HL-60 (cell line): ENCODE results near the gene HSD17B4.
"Not testable (repeated sequence)": the region's sequence is repeated elsewhere in the genome, so short reads cannot be mapped to it uniquely, and the experiment has no call there.

Source experiments
- POLR2AphosphoS5 ChIP-seq: IDR thresholded peaks from 2 replicates; pipeline ENCODE4 v1.6.1; 2012; ENCODE audit warnings: low read depth
- SPI1 ChIP-seq: IDR thresholded peaks from 2 replicates; pipeline ENCODE4 v1.6.1; 2012; ENCODE audit warnings: low read depth, mild to moderate bottlenecking, borderline replicate concordance
- TF ChIP-seq, protein P1 (sequence below): IDR thresholded peaks from one replicate; pipeline ENCODE4 v1.5.1; 2011; ENCODE audit warnings: low read length, control low read depth, inconsistent platforms; ENCODE audit not compliant: insufficient read depth
- TF ChIP-seq, protein P2 (sequence below): IDR thresholded peaks from 2 replicates; pipeline ENCODE4 v1.6.1; 2012; ENCODE audit warnings: low read depth; ENCODE audit not compliant: insufficient replicate concordance

DNA sequence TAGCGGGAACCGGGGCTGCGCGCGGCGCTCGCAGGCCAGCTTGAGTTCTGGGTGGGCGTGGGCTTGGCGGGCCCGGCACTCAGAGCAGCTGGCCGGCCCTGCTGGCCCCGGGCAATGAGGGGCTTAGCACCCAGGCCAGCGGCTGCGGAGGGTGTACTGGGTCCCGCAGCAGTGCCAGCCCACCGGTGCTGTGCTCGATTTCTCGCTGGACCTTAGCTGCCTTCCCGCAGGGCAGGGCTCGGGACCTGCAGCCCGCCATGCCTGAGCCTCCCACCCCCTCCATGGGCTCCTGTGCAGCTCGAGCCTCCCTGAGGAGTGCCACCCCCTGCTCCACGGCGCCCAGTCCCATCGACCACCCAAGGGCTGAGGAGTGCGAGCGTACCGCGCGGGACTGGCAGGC, 64.8 kb downstream of the HSD17B4 start:
- TF ChIP-seq, protein P1, sequence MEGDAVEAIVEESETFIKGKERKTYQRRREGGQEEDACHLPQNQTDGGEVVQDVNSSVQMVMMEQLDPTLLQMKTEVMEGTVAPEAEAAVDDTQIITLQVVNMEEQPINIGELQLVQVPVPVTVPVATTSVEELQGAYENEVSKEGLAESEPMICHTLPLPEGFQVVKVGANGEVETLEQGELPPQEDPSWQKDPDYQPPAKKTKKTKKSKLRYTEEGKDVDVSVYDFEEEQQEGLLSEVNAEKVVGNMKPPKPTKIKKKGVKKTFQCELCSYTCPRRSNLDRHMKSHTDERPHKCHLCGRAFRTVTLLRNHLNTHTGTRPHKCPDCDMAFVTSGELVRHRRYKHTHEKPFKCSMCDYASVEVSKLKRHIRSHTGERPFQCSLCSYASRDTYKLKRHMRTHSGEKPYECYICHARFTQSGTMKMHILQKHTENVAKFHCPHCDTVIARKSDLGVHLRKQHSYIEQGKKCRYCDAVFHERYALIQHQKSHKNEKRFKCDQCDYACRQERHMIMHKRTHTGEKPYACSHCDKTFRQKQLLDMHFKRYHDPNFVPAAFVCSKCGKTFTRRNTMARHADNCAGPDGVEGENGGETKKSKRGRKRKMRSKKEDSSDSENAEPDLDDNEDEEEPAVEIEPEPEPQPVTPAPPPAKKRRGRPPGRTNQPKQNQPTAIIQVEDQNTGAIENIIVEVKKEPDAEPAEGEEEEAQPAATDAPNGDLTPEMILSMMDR: not testable (repeated sequence)
- TF ChIP-seq POLR2AphosphoS5, SPI1: not testable (repeated sequence)
- TF ChIP-seq, protein P2, sequence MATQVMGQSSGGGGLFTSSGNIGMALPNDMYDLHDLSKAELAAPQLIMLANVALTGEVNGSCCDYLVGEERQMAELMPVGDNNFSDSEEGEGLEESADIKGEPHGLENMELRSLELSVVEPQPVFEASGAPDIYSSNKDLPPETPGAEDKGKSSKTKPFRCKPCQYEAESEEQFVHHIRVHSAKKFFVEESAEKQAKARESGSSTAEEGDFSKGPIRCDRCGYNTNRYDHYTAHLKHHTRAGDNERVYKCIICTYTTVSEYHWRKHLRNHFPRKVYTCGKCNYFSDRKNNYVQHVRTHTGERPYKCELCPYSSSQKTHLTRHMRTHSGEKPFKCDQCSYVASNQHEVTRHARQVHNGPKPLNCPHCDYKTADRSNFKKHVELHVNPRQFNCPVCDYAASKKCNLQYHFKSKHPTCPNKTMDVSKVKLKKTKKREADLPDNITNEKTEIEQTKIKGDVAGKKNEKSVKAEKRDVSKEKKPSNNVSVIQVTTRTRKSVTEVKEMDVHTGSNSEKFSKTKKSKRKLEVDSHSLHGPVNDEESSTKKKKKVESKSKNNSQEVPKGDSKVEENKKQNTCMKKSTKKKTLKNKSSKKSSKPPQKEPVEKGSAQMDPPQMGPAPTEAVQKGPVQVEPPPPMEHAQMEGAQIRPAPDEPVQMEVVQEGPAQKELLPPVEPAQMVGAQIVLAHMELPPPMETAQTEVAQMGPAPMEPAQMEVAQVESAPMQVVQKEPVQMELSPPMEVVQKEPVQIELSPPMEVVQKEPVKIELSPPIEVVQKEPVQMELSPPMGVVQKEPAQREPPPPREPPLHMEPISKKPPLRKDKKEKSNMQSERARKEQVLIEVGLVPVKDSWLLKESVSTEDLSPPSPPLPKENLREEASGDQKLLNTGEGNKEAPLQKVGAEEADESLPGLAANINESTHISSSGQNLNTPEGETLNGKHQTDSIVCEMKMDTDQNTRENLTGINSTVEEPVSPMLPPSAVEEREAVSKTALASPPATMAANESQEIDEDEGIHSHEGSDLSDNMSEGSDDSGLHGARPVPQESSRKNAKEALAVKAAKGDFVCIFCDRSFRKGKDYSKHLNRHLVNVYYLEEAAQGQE: not testable (repeated sequence)
